Mucosa of stomach (tissue), 1 donor: ENCODE data around the gene ASTN2.

Source experiments
- H3K27me3 ChIP-seq: one replicate; pipeline ENCODE4 v1.7.0; 2013; ENCODE audit warnings: mild to moderate bottlenecking, low read length; ENCODE audit not compliant: control insufficient read depth, insufficient read depth
- H3K36me3 ChIP-seq: one replicate; pipeline ENCODE4 v1.7.0; 2013; ENCODE audit warnings: low read length; ENCODE audit not compliant: control insufficient read depth, insufficient read depth
- H3K4me1 ChIP-seq: one replicate; pipeline ENCODE4 v1.7.0; 2013; ENCODE audit warnings: mild to moderate bottlenecking, low read length; ENCODE audit not compliant: control insufficient read depth, insufficient read depth
- H3K4me3 ChIP-seq: one replicate; pipeline ENCODE4 v1.7.0; 2013; ENCODE audit warnings: low read length
- H3K9ac ChIP-seq: one replicate; pipeline ENCODE4 v1.7.0; 2013; ENCODE audit warnings: mild to moderate bottlenecking, low read length, moderate library complexity
- H3K9me3 ChIP-seq: one replicate; pipeline ENCODE4 v1.7.0; 2013; ENCODE audit warnings: mild to moderate bottlenecking, low read length, moderate library complexity; ENCODE audit not compliant: control insufficient read depth
- donor health status: Pancreatic carcinoma.

The ASTN2 gene

GRCh38 chr9:116483622-116484491 lies 931.0 kb downstream of the ASTN2 start:
- H3K4me1 ChIP-seq: no peaks in the 10 kb centered on the region
- no peaks in the 10 kb centered on the region for H3K36me3 ChIP-seq
- H3K9ac ChIP-seq: no peak overlapping the region
- no peak overlapping the region for H3K4me3 ChIP-seq
- no peaks in the 10 kb centered on the region for H3K27me3 ChIP-seq
- H3K9me3 ChIP-seq: no peaks in the 10 kb centered on the region

GRCh38 chr9:116482740-116483139 lies 932.1 kb downstream of the ASTN2 start:
- H3K9ac ChIP-seq: no peak overlapping the region
- H3K9me3 ChIP-seq: no peaks in the 10 kb centered on the region
- H3K4me3 ChIP-seq: no peak overlapping the region
- H3K4me1 ChIP-seq: no peaks in the 10 kb centered on the region
- no peaks in the 10 kb centered on the region for H3K27me3 ChIP-seq
- H3K36me3 ChIP-seq: no peaks in the 10 kb centered on the region

GRCh38 chr9:116480700-116481099 lies 934.2 kb downstream of the ASTN2 start:
- Histone ChIP-seq H3K27me3 (no peaks in the 10 kb centered on the region), H3K36me3 (no peaks in the 10 kb centered on the region), H3K4me1 (no peaks in the 10 kb centered on the region), H3K9ac (no peak overlapping the region), H3K4me3 (no peak overlapping the region), H3K9me3 (no peaks in the 10 kb centered on the region)

- no peak overlapping the region for H3K4me3 ChIP-seq
- no peaks in the 10 kb centered on the region for H3K27me3 ChIP-seq
- H3K36me3 ChIP-seq: no peaks in the 10 kb centered on the region
- no peaks in the 10 kb centered on the region for H3K4me1 ChIP-seq
- no peaks in the 10 kb centered on the region for H3K9me3 ChIP-seq
- no peak overlapping the region for H3K9ac ChIP-seq
Measured at GRCh38 chr9:116479967-116480366, 934.9 kb downstream of the ASTN2 start.

GRCh38 chr9:116479056-116479544 lies 935.8 kb downstream of the ASTN2 start:
- Histone ChIP-seq H3K27me3 (no peaks in the 10 kb centered on the region), H3K9ac (no peak overlapping the region), H3K9me3 (no peaks in the 10 kb centered on the region), H3K36me3 (no peaks in the 10 kb centered on the region), H3K4me1 (no peaks in the 10 kb centered on the region), H3K4me3 (no peak overlapping the region)

- H3K36me3 ChIP-seq: no peaks in the 10 kb centered on the region
- H3K4me1 ChIP-seq: no peaks in the 10 kb centered on the region
- H3K4me3 ChIP-seq: no peak overlapping the region
- H3K27me3 ChIP-seq: no peaks in the 10 kb centered on the region
- H3K9me3 ChIP-seq: no peaks in the 10 kb centered on the region
- no peak overlapping the region for H3K9ac ChIP-seq
Measured at GRCh38 chr9:116477584-116478141, 937.2 kb downstream of the ASTN2 start.

GRCh38 chr9:116476935-116477381 lies 937.9 kb downstream of the ASTN2 start:
- Histone ChIP-seq H3K4me1 (no peaks in the 10 kb centered on the region), H3K27me3 (no peaks in the 10 kb centered on the region), H3K9me3 (no peaks in the 10 kb centered on the region), H3K4me3 (no peak overlapping the region), H3K36me3 (no peaks in the 10 kb centered on the region), H3K9ac (no peak overlapping the region)

- no peaks in the 10 kb centered on the region for H3K36me3 ChIP-seq
- no peaks in the 10 kb centered on the region for H3K27me3 ChIP-seq
- H3K9ac ChIP-seq: no peak overlapping the region
- H3K4me1 ChIP-seq: no peaks in the 10 kb centered on the region
- H3K4me3 ChIP-seq: no peak overlapping the region
- no peaks in the 10 kb centered on the region for H3K9me3 ChIP-seq
Measured at GRCh38 chr9:116476002-116476401, 938.9 kb downstream of the ASTN2 start.

GRCh38 chr9:116475201-116475600 lies 939.7 kb downstream of the ASTN2 start:
- Histone ChIP-seq H3K4me3 (no peak overlapping the region), H3K36me3 (no peaks in the 10 kb centered on the region), H3K27me3 (no peaks in the 10 kb centered on the region), H3K9me3 (no peaks in the 10 kb centered on the region), H3K9ac (no peak overlapping the region), H3K4me1 (no peaks in the 10 kb centered on the region)

GRCh38 chr9:116471944-116472506 lies 942.8 kb downstream of the ASTN2 start:
- no peak overlapping the region for H3K9ac ChIP-seq
- no peaks in the 10 kb centered on the region for H3K4me1 ChIP-seq
- no peaks in the 10 kb centered on the region for H3K9me3 ChIP-seq
- H3K4me3 ChIP-seq: no peak overlapping the region
- no peaks in the 10 kb centered on the region for H3K27me3 ChIP-seq
- no peaks in the 10 kb centered on the region for H3K36me3 ChIP-seq

GRCh38 chr9:116471093-116471906 lies 943.6 kb downstream of the ASTN2 start:
- Histone ChIP-seq H3K4me3 (no peak overlapping the region), H3K4me1 (peaks cover 4% of the 10 kb centered on the region), H3K9ac (no peak overlapping the region), H3K9me3 (no peaks in the 10 kb centered on the region), H3K36me3 (no peaks in the 10 kb centered on the region), H3K27me3 (no peaks in the 10 kb centered on the region)
